ENCODE data around the gene SLC16A9.

- TF ChIP-seq CTCF (IDR thresholded peaks at IDR 0.05) (no peak), POLR2A (IDR thresholded peaks at IDR 0.05) (no peak)
Measured at GRCh38 chr10:59634102-59634501, 75.5 kb downstream of the SLC16A9 start.
